Gastroesophageal sphincter (tissue), 4 donors: Measurements from ENCODE around the gene ENDOD1. TPM values are rescaled to one million over a fixed set of nuclear protein-coding genes. Genes with fewer than 3 reads are reported as not detected.

Source experiments
- ATAC-seq: fragments of 150-250 bp; one replicate; pipeline ENCODE4 v1.9.1; 2016; ENCODE audit warnings: mild to moderate bottlenecking, moderate library complexity
- H3K27ac ChIP-seq, 4 donors: fragments of 200-600 bp; sonication (generic) in 3 of 4; 1 replicate in 3 of 4; 2 replicates in 1 of 4; pipeline ENCODE4 v1.5.1; 2016 to 2019
- H3K27me3 ChIP-seq: fragments of 200-600 bp; sonication (generic); one replicate; pipeline ENCODE4 v1.5.1; 2019
- H3K36me3 ChIP-seq, 2 donors: fragments of 200-600 bp; sonication (generic); one replicate each; pipeline ENCODE4 v1.5.1; 2019; ENCODE audit warnings: control low read depth in 1 of 2
- H3K4me1 ChIP-seq, 3 donors: fragments of 200-600 bp; sonication (generic); 1 replicate in 2 of 3; 2 replicates in 1 of 3; pipeline ENCODE4 v1.5.1; 2016 to 2019; ENCODE audit warnings: control low read depth in 2 of 3
- H3K4me3 ChIP-seq, 2 donors: fragments of 200-600 bp; sonication (generic); one replicate each; pipeline ENCODE4 v1.5.1; 2019; ENCODE audit warnings: mild to moderate bottlenecking in 1 of 2, moderate library complexity in 1 of 2
- H3K9me3 ChIP-seq, 3 donors: fragments of 200-600 bp; sonication (generic); one replicate each; pipeline ENCODE4 v1.5.1; 2017 to 2019; ENCODE audit warnings: control low read depth in 2 of 3
- CTCF ChIP-seq, 4 experiments: fragments of 200-600 bp in 2 of 4; fragments of 450-650 bp in 2 of 4; sonication (generic) in 1 of 4; IDR thresholded peaks; one replicate each; pipeline ENCODE4 v1.5.1; 2017 to 2019; ENCODE audit warnings: antibody characterized with exemption in 4 of 4, mild to moderate bottlenecking in 2 of 4, moderate library complexity in 2 of 4
- EP300 ChIP-seq: sonication (generic); formaldehyde crosslinking; IDR thresholded peaks from one replicate; pipeline ENCODE4 v1.6.1; 2017; ENCODE audit warnings: antibody characterized with exemption, mild to moderate bottlenecking
- POLR2A ChIP-seq, 2 donors: fragments of 450-650 bp; IDR thresholded peaks; one replicate each; pipeline ENCODE4 v1.6.1; 2017; ENCODE audit warnings: antibody characterized with exemption in 2 of 2, mild to moderate bottlenecking in 2 of 2, moderate library complexity in 1 of 2
- POLR2AphosphoS5 ChIP-seq: sonication (generic); formaldehyde crosslinking; IDR thresholded peaks from one replicate; pipeline ENCODE4 v1.6.1; 2017; ENCODE audit warnings: antibody characterized with exemption
- WGBS, 2 donors: methylation state at CpG; one replicate each; pipeline ENCODE4 v1.1.5; 2018; ENCODE audit warnings: low coverage in 1 of 2; 5-methylcytosine and 5-hydroxymethylcytosine counted together
- total RNA-seq, 4 donors: library from RNA; depleted of rRNA; stranded (reverse); fragments of >200 nt; gene quantifications; one replicate each; pipeline ENCODE4 v1.1.0, GENCODE V29; 2016

The ENDOD1 gene
- total RNA-seq: 10 to 100 TPM; 34.6 to 68.3 (median 54.6) TPM

GRCh38 chr11:95089620-95090542, at the start of gene ENDOD1:
TSS of gene ENDOD1 (plus strand) at chr11:95089846. CDS start at chr11:95089928, 82 bp downstream.
- Histone ChIP-seq H3K36me3 (no peaks in the 10 kb centered on the region), H3K27ac (peak within 1 kb of the TSS; percentile 81 to 97 (median 95)), H3K4me3 (peak within 1 kb of the TSS; percentile 72 to 94), H3K27me3 (no peaks in the 10 kb centered on the region), H3K9me3 (no peaks in the 10 kb centered on the region), H3K4me1 (peaks cover 5 to 47% (median 10%) of the 10 kb centered on the region in 3 donors)
- TF ChIP-seq POLR2AphosphoS5 (peak; percentile 71), POLR2A (IDR thresholded peaks at IDR 0.05) (peak; percentile 81 to 88), EP300 (no peak), CTCF (IDR thresholded peaks at IDR 0.05) (peak in 3 of 4 experiments; percentile 21 to 40 (median 32))
- no CpG with 5 or more reads among the region's 106 CpGs for WGBS, 2 donors
- ATAC-seq: peak; percentile 99

GRCh38 chr11:95042239-95042638, 47.4 kb upstream of the ENDOD1 start:
- WGBS, 2 donors: 90 to 100% methylated on average over 1 of the region's 1 CpG
- ATAC-seq: no peak
- Histone ChIP-seq H3K9me3 (no peaks in the 10 kb centered on the region), H3K4me3 (no peak overlapping the region), H3K27ac (no peak overlapping the region), H3K27me3 (peaks cover 53% of the 10 kb centered on the region), H3K4me1 (no peaks in the 10 kb centered on the region), H3K36me3 (no peaks in the 10 kb centered on the region)
- TF ChIP-seq POLR2A (IDR thresholded peaks at IDR 0.05) (no peak), POLR2AphosphoS5 (no peak), EP300 (no peak), CTCF (IDR thresholded peaks at IDR 0.05) (no peak)

GRCh38 chr11:95042906-95043305, 46.7 kb upstream of the ENDOD1 start:
- H3K36me3 ChIP-seq: no peaks in the 10 kb centered on the region
- H3K4me3 ChIP-seq: no peak overlapping the region
- ATAC-seq: no peak
- H3K27ac ChIP-seq: no peak overlapping the region
- no peaks in the 10 kb centered on the region for H3K9me3 ChIP-seq
- no peaks in the 10 kb centered on the region for H3K4me1 ChIP-seq
- no peak for TF ChIP-seq POLR2AphosphoS5
- no peak for TF ChIP-seq CTCF (IDR thresholded peaks at IDR 0.05)
- TF ChIP-seq EP300: no peak
- TF ChIP-seq POLR2A (IDR thresholded peaks at IDR 0.05): no peak
- WGBS, 2 donors: 90% methylated on average over 2 of the region's 3 CpGs; no CpG with 5 or more reads in 1 of the 2 donors
- H3K27me3 ChIP-seq: peaks cover 46% of the 10 kb centered on the region

- no peaks in the 10 kb centered on the region for H3K4me1 ChIP-seq
- 28 to 32% methylated on average over 3 to 4 of the region's 4 CpGs for WGBS, 2 donors
- ATAC-seq: no peak
These were observed 45.6 kb upstream of the ENDOD1 start for GRCh38 chr11:95044010-95044409.

More at GRCh38 chr11:95044010-95044409, 45.6 kb upstream of the ENDOD1 start:
- no peaks in the 10 kb centered on the region for H3K9me3 ChIP-seq
- no peak overlapping the region for H3K27ac ChIP-seq
- no peaks in the 10 kb centered on the region for H3K36me3 ChIP-seq
- TF ChIP-seq CTCF (IDR thresholded peaks at IDR 0.05) (no peak), EP300 (no peak), POLR2A (IDR thresholded peaks at IDR 0.05) (no peak), POLR2AphosphoS5 (no peak)
- H3K4me3 ChIP-seq: no peak overlapping the region
- peaks cover 40% of the 10 kb centered on the region for H3K27me3 ChIP-seq
